ENCODE data around the gene SMYD3.

- no peak for TF ChIP-seq POLR2AphosphoS5 (IDR thresholded peaks at IDR 0.05; ENCODE audit: low read depth, low read length)
- no peak for TF ChIP-seq REST (IDR thresholded peaks at IDR 0.05; ENCODE audit: insufficient read depth in 1 of 2, low read depth in 2 of 2, low read length in 2 of 2)
- no peak for TF ChIP-seq TAF1 (IDR thresholded peaks at IDR 0.05; ENCODE audit: borderline replicate concordance, insufficient read depth, low read length)
- no peak for TF ChIP-seq SIN3A (IDR thresholded peaks at IDR 0.05; ENCODE audit: borderline replicate concordance, insufficient read depth, low read length)
Observed at GRCh38 chr1:246195296-246195695, 311.8 kb downstream of the SMYD3 start.
